ENCODE results near the gene RCL1. TPM values are rescaled to one million over a fixed set of nuclear protein-coding genes. Genes with fewer than 3 reads are reported as not detected.

RCL1 gene
- total and polyA plus RNA-seq, 2 of the 13 experiments (the other 11 are each of a cell fraction or from before 2014, with no cell fraction given): 22.3 to 31.6 TPM

- BruUV-seq (replicated peaks): no TSS peak
- no peak for FAIRE-seq
- Histone ChIP-seq H3K79me2 (ENCODE audit: insufficient read depth, low read length) (no peaks in the 10 kb centered on the region), H3K27ac (ENCODE audit: extremely low read length, insufficient read depth, low read length) (peak overlapping the region; percentile 53), H3K27me3 (ENCODE audit: control insufficient read depth in 1 of 2, insufficient read depth in 2 of 2, low read length in 2 of 2) (no peaks in the 10 kb centered on the region), H3K9ac (ENCODE audit: insufficient read depth, low read depth, low read length) (no peak overlapping the region), H3K36me3 (replicated peaks in 1 of 2; ENCODE audit: control insufficient read depth in 1 of 2, insufficient read depth in 2 of 2, low read length in 2 of 2) (peaks cover 7 to 31% of the 10 kb centered on the region in 2 experiments; a peak in 4 of 5 replicates), H4K20me1 (ENCODE audit: insufficient read depth, low read length) (no peaks in the 10 kb centered on the region), H3K4me1 (ENCODE audit: insufficient read depth, low read length) (peaks cover 29% of the 10 kb centered on the region), H3K4me3 (replicated peaks in 1 of 3; ENCODE audit: insufficient read depth in 1 of 3, low read depth in 2 of 3, low read length in 3 of 3) (no peak overlapping the region), H2AFZ (ENCODE audit: low read length) (no peak overlapping the region), H3K4me2 (ENCODE audit: low read depth, low read length) (no peak overlapping the region), H3K9me3 (ENCODE audit: low read length) (no peaks in the 10 kb centered on the region)
- in situ Hi-C loops (cut with HindIII; ENCODE audit: extremely low pct_ligation_motif_present, low pct_unique_long_range_greater_than_20kb): no loop called here
- peak; percentile 43; the same call in 1 of the 2 replicates for TF ChIP-seq CEBPB (IDR thresholded peaks at IDR 0.05; ENCODE audit: borderline replicate concordance, low read depth, low read length)
- no peak for TF ChIP-seq GPN1 (CRISPR knock-in tag; IDR thresholded peaks at IDR 0.05; ENCODE audit: borderline replicate concordance)
- TF ChIP-seq ARID2 (CRISPR knock-in tag; IDR thresholded peaks at IDR 0.05; ENCODE audit: borderline replicate concordance): no peak
- TF ChIP-seq FOXJ3 (CRISPR knock-in tag; IDR thresholded peaks at IDR 0.05; ENCODE audit: borderline replicate concordance): no peak
- no peak for TF ChIP-seq HOXA5 (CRISPR knock-in tag; IDR thresholded peaks at IDR 0.05)
- intact Hi-C loops (cut with micrococcal nuclease; ENCODE audit: unreplicated experiment): loop anchor here (2.0 to 5.0 kb wide), 3 partner anchors 24 to 125 kb away; partner anchors contain the start of gene JAK2
- DNase-seq (ENCODE audit: low spot score): no peak
- ChIA-PET POLR2A (interaction anchor here (0.7 to 2.5 kb wide), 3 partner anchors 20 to 185 kb away, joined by 3 to 11 read pairs (median 4); no protein-coding TSS in a partner anchor), CTCF (ENCODE audit: low intra/inter-chr PET ratio, low total read pairs) (no interaction called here)
- 96% methylated on average over 6 of the region's 6 CpGs for WGBS (ENCODE audit: low lambda C conversion rate)
- peak; percentile 23 for ATAC-seq
Measured at GRCh38 chr9:4862506-4863250, 69.9 kb downstream of the RCL1 start.

GRCh38 chr9:4864234-4864661 is 71.5 kb downstream of the RCL1 start:
- ATAC-seq (no peak), FAIRE-seq (no peak), DNase-seq (ENCODE audit: low spot score) (no peak)
- Histone ChIP-seq H3K27ac (ENCODE audit: extremely low read length, insufficient read depth, low read length) (no peak overlapping the region), H4K20me1 (ENCODE audit: insufficient read depth, low read length) (no peaks in the 10 kb centered on the region), H3K4me3 (replicated peaks in 1 of 3; ENCODE audit: insufficient read depth in 1 of 3, low read depth in 2 of 3, low read length in 3 of 3) (no peak overlapping the region), H3K4me1 (ENCODE audit: insufficient read depth, low read length) (peaks cover 29% of the 10 kb centered on the region), H3K27me3 (ENCODE audit: control insufficient read depth in 1 of 2, insufficient read depth in 2 of 2, low read length in 2 of 2) (no peaks in the 10 kb centered on the region), H3K9me3 (ENCODE audit: low read length) (no peaks in the 10 kb centered on the region), H3K36me3 (replicated peaks in 1 of 2; ENCODE audit: control insufficient read depth in 1 of 2, insufficient read depth in 2 of 2, low read length in 2 of 2) (peaks cover 3 to 20% of the 10 kb centered on the region in 2 experiments; a peak in 2 of 5 replicates), H3K9ac (ENCODE audit: insufficient read depth, low read depth, low read length) (no peak overlapping the region), H3K79me2 (ENCODE audit: insufficient read depth, low read length) (no peaks in the 10 kb centered on the region), H3K4me2 (ENCODE audit: low read depth, low read length) (no peak overlapping the region), H2AFZ (ENCODE audit: low read length) (no peak overlapping the region)
- BruUV-seq (replicated peaks): no TSS peak
- WGBS (ENCODE audit: low lambda C conversion rate): 97% methylated on average over 11 of the region's 11 CpGs
- POLR2A ChIA-PET: no interaction called here
- intact Hi-C loops (cut with micrococcal nuclease; ENCODE audit: unreplicated experiment): loop anchor here (5.0 kb wide), 2 partner anchors 38 to 123 kb away; partner anchors contain the start of gene JAK2
- CTCF ChIA-PET (ENCODE audit: low intra/inter-chr PET ratio, low total read pairs): no interaction called here
- in situ Hi-C loops (cut with HindIII; ENCODE audit: extremely low pct_ligation_motif_present, low pct_unique_long_range_greater_than_20kb): no loop called here
- no peak for TF ChIP-seq ZNF766 (CRISPR knock-in tag; IDR thresholded peaks at IDR 0.05; ENCODE audit: borderline replicate concordance)
- TF ChIP-seq, protein P1, sequence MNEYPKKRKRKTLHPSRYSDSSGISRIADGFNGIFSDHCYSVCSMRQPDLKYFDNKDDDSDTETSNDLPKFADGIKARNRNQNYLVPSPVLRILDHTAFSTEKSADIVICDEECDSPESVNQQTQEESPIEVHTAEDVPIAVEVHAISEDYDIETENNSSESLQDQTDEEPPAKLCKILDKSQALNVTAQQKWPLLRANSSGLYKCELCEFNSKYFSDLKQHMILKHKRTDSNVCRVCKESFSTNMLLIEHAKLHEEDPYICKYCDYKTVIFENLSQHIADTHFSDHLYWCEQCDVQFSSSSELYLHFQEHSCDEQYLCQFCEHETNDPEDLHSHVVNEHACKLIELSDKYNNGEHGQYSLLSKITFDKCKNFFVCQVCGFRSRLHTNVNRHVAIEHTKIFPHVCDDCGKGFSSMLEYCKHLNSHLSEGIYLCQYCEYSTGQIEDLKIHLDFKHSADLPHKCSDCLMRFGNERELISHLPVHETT (CRISPR knock-in tag; conservative IDR thresholded peaks at IDR 0.05): no peak
- no peak for TF ChIP-seq ZNF296 (CRISPR knock-in tag; conservative IDR thresholded peaks at IDR 0.05)
- TF ChIP-seq FOXK1 (CRISPR knock-in tag; IDR thresholded peaks at IDR 0.05; ENCODE audit: borderline replicate concordance, low read depth): no peak
- TF ChIP-seq ATF2 (CRISPR knock-in tag; IDR thresholded peaks at IDR 0.05): no peak
- no peak for TF ChIP-seq MAFK (conservative IDR thresholded peaks at IDR 0.05 in 1 of 2, IDR thresholded peaks at IDR 0.05 in 1 of 2; ENCODE audit: low read length in 2 of 2)
- no peak for TF ChIP-seq ZNF143 (CRISPR knock-in tag; IDR thresholded peaks at IDR 0.05)
- no peak for TF ChIP-seq ETV5 (CRISPR knock-in tag; IDR thresholded peaks at IDR 0.05; ENCODE audit: borderline replicate concordance)
- TF ChIP-seq, protein P2, sequence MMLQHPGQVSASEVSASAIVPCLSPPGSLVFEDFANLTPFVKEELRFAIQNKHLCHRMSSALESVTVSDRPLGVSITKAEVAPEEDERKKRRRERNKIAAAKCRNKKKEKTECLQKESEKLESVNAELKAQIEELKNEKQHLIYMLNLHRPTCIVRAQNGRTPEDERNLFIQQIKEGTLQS (CRISPR knock-in tag; IDR thresholded peaks at IDR 0.05): no peak

Measured in HepG2 (cell line).